Activated naive CD8-positive, alpha-beta T cell treated with anti-CD3 and anti-CD28 coated beads, Interleukin-2, amount 50 U/mL, for 24 hours (primary cell): ENCODE measurements around the gene CYSLTR2.

Source experiments
- ATAC-seq: fragments of 150-1000 bp; cut with Tn5 transposase; one replicate; pipeline ENCODE4 v1.10.0; 2021
- DNase-seq: peaks from one replicate; pipeline ENCODE4 v3.0.0; 2021
- H3K27ac Mint-ChIP-seq: one replicate; pipeline ENCODE4 v1.8.0; 2021; ENCODE audit warnings: mild to moderate bottlenecking, mixed read lengths
- H3K27me3 Mint-ChIP-seq: one replicate; pipeline ENCODE4 v1.8.0; 2021; ENCODE audit warnings: mixed read lengths
- H3K36me3 Mint-ChIP-seq: one replicate; pipeline ENCODE4 v1.8.0; 2021; ENCODE audit warnings: low read depth, mixed read lengths
- H3K4me1 Mint-ChIP-seq: one replicate; pipeline ENCODE4 v1.8.0; 2021; ENCODE audit warnings: mixed read lengths
- H3K4me3 Mint-ChIP-seq: one replicate; pipeline ENCODE4 v1.8.0; 2021; ENCODE audit warnings: mild to moderate bottlenecking, moderate library complexity, mixed read lengths
- H3K9me3 Mint-ChIP-seq: one replicate; pipeline ENCODE4 v1.8.0; 2021; ENCODE audit warnings: mixed read lengths

CYSLTR2 gene

DNA sequence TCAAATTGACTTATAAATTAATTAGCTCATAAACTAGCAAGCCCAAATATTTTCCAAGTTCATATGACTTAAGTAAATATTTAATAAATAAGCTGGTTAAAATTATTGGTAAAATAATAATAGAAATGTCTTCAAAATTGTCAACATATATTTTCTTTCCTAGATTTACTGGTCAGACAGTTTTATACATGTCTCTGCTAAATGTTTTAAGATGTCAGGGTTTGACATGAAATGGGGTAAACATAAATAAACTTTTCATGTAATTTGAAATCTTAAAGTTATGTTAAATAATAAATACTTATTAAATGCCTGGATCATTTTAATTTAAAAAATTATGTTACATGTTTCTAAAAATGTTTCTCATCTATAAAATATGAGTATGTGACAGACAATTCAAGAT is 18.3 kb upstream of the CYSLTR2 start:
- DNase-seq (no peak), ATAC-seq (no peak)
- Mint-ChIP-seq H3K4me3 (no peak overlapping the region), H3K9me3 (peaks cover 16% of the 10 kb centered on the region), H3K36me3 (no peaks in the 10 kb centered on the region), H3K27ac (no peak overlapping the region), H3K27me3 (peaks cover 2% of the 10 kb centered on the region), H3K4me1 (no peaks in the 10 kb centered on the region)

DNA sequence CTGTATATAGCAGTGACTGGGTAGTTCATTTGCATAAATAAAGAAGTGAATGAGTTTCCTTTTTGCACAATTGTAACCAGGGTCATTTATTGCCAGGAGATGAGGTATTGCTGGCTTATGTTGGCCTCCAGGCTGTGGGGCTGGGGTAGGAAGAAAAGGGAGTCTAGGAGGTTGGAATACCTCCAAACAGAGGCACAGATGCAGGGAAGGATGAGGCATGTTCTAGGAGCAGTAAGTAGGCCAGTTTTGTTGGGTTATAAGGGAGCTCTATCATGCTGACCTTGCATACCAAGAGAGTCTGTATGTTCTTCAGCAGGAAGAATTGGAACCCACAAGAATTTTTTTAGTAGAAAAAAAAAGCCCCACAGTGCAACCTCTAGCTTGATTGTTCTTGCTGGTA is 17.2 kb upstream of the CYSLTR2 start:
- H3K9me3 Mint-ChIP-seq, result peaks cover 16% of the 10 kb centered on the region
- H3K4me3 Mint-ChIP-seq, result no peak overlapping the region
- H3K36me3 Mint-ChIP-seq, result no peaks in the 10 kb centered on the region
- DNase-seq, result no peak
- H3K4me1 Mint-ChIP-seq, result no peaks in the 10 kb centered on the region
- H3K27ac Mint-ChIP-seq, result no peak overlapping the region
- H3K27me3 Mint-ChIP-seq, result peaks cover 2% of the 10 kb centered on the region
- ATAC-seq, result no peak

DNA sequence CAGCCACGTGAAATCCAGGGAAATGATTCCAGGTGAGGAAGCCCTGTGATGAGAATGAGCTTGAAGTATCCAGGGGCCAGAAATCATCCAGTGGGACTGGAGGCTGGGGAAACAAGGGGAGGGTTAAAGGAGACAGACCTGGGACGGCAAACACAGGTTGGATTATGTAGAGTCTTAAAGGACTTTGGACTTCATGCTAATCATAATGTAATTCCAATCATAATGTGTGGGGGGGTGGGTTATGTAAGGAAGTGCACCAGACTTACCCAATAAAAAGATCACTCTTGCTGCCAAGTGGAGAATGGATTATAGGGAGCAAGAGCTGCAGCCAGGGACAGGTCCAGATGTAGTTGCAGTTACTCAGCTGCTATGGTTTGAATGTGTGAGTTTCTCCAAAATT is 16.1 kb upstream of the CYSLTR2 start:
- DNase-seq (no peak), ATAC-seq (no peak)
- peaks cover 2% of the 10 kb centered on the region for H3K27me3 Mint-ChIP-seq
- no peak overlapping the region for H3K27ac Mint-ChIP-seq
- no peaks in the 10 kb centered on the region for H3K36me3 Mint-ChIP-seq
- peaks cover 16% of the 10 kb centered on the region for H3K9me3 Mint-ChIP-seq
- no peak overlapping the region for H3K4me3 Mint-ChIP-seq
- H3K4me1 Mint-ChIP-seq, result no peaks in the 10 kb centered on the region

DNA sequence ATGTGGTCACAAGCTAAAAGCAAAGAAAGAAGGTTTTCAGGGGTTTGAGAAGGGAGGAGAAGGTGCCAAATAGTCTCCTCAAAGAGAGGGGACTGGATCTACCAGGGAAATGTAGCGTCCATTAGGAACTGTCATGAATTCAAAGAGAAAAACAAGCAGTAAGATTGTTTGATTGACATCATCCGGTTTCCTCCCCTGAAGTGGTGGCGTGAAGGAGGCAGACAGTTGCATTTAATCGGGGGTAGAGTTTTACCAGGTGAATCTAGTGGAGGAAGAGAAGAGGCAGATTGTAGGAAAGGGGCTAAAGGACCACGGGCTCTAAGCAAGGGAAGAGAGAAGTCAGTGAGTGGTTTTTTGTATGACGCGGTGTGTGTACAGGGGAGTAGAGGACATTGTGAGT is 13.0 kb upstream of the CYSLTR2 start:
- ATAC-seq, result no peak
- H3K4me3 Mint-ChIP-seq, result no peak overlapping the region
- H3K27ac Mint-ChIP-seq, result no peak overlapping the region
- no peaks in the 10 kb centered on the region for H3K36me3 Mint-ChIP-seq
- peaks cover 12% of the 10 kb centered on the region for H3K9me3 Mint-ChIP-seq
- H3K4me1 Mint-ChIP-seq, result no peaks in the 10 kb centered on the region
- no peak for DNase-seq
- peaks cover 2% of the 10 kb centered on the region for H3K27me3 Mint-ChIP-seq

DNA sequence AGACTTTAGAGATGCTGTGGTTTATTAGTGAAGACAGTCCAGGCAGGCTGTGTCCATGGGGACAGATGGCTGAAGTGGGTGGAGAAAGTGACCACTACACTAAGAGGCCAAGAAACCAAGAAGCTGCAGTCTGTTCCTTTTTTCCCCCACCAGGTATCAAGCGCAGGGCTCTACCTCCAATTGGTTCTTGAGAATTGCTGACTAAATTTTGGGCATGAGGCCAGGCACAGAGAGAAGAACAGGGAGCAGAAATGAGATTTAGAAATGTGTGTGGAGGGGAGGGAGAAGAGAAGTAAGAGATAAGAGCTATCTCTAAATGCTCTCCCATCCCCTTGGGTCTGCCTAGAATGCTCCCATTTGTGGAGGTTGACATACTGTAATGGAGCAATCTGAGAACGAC is 12.3 kb upstream of the CYSLTR2 start:
- DNase-seq (no peak), ATAC-seq (no peak)
- H3K4me3 Mint-ChIP-seq, result no peak overlapping the region
- H3K27ac Mint-ChIP-seq, result no peak overlapping the region
- no peaks in the 10 kb centered on the region for H3K36me3 Mint-ChIP-seq
- peaks cover 7% of the 10 kb centered on the region for H3K9me3 Mint-ChIP-seq
- H3K4me1 Mint-ChIP-seq, result no peaks in the 10 kb centered on the region
- peaks cover 2% of the 10 kb centered on the region for H3K27me3 Mint-ChIP-seq

DNA sequence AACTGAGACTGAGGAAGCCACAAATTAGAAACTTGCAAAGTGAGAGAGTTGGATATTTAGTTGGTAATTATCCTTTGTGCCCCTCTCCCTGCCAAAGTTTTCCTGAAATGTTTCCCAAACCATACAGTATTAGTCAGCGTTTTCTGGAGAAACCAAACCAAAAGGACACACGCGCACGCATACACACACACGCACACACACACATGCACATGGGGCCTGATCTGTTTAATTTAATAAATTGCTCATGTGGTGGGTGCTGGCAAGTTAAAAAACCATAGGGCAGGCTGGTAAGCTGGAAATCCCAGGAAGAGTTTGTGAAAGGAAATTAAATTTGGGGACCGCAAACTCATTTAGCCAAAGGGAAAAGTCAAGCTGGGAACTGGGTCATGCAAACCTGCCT is 11.7 kb upstream of the CYSLTR2 start:
- DNase-seq (no peak), ATAC-seq (no peak)
- H3K4me3 Mint-ChIP-seq, result no peak overlapping the region
- H3K27me3 Mint-ChIP-seq, result peaks cover 2% of the 10 kb centered on the region
- H3K4me1 Mint-ChIP-seq, result no peaks in the 10 kb centered on the region
- H3K36me3 Mint-ChIP-seq, result no peaks in the 10 kb centered on the region
- H3K9me3 Mint-ChIP-seq, result peaks cover 6% of the 10 kb centered on the region
- H3K27ac Mint-ChIP-seq, result no peak overlapping the region

DNA sequence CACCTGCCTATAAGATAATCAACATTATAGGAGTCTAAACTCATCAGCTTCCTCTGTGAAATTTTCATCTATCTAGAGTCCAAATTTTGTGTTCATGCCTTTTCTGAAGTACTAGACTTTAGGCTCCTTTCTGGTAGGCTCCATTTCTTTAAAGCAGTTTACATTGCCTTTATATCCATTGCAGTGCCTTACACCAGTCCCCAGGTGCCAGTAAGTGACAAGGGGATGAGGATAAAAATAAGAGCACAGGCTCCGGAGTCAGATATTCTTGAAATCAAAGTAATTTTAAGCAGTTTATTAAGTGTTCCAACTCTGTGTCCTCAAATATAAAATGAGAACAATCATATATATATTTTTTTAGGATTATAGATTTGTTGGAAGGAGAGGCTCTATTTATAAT is 10.6 kb upstream of the CYSLTR2 start:
- Mint-ChIP-seq H3K27me3 (no peaks in the 10 kb centered on the region), H3K4me3 (no peak overlapping the region), H3K4me1 (no peaks in the 10 kb centered on the region), H3K36me3 (no peaks in the 10 kb centered on the region), H3K9me3 (no peaks in the 10 kb centered on the region), H3K27ac (no peak overlapping the region)
- DNase-seq, result no peak
- ATAC-seq, result no peak

DNA sequence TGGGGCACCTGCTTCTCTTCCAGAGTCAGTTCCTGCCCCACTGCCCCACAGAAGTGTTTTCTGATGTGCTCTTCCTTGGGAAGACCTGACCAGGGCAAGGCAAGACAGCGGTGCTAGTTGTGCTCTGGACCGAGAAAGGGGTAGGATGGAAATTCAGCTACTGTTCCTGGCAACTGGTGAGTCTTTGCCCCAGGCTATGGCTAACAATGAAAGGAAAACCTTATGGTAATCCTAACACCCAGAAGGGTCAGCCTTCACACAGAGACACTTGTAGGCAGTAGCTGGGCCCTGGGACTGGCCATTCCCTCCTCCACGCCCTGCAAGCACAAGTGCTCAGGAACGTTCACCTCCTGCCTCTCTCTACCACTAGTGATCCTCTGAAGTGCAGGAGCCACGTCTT is 9.6 kb upstream of the CYSLTR2 start:
- Mint-ChIP-seq H3K27ac (no peak overlapping the region), H3K4me1 (no peaks in the 10 kb centered on the region), H3K36me3 (no peaks in the 10 kb centered on the region), H3K27me3 (no peaks in the 10 kb centered on the region), H3K9me3 (no peaks in the 10 kb centered on the region), H3K4me3 (no peak overlapping the region)
- no peak for ATAC-seq
- no peak for DNase-seq

DNA sequence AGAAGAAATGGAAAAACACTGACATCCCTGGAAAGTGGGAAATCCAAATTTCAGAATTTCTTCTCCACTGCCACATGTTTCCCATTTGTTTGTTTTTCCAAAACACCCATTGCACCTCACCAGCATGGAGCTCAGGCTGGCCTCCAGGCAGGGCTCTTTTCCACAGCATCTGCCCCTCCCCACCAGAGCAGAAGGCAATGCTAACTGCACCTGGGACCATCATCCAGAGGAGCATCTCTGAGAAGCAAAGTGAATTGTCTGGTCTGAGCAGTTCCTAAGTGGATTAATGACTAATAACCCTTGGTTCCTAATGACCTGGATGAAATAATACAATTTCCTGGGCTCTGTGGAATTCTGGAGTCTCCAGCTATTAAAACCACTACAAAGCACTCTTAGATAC is 8.8 kb upstream of the CYSLTR2 start:
- no peaks in the 10 kb centered on the region for H3K36me3 Mint-ChIP-seq
- H3K27me3 Mint-ChIP-seq, result no peaks in the 10 kb centered on the region
- ATAC-seq (no peak), DNase-seq (no peak)
- H3K27ac Mint-ChIP-seq, result no peak overlapping the region
- no peak overlapping the region for H3K4me3 Mint-ChIP-seq
- no peaks in the 10 kb centered on the region for H3K4me1 Mint-ChIP-seq
- no peaks in the 10 kb centered on the region for H3K9me3 Mint-ChIP-seq

DNA sequence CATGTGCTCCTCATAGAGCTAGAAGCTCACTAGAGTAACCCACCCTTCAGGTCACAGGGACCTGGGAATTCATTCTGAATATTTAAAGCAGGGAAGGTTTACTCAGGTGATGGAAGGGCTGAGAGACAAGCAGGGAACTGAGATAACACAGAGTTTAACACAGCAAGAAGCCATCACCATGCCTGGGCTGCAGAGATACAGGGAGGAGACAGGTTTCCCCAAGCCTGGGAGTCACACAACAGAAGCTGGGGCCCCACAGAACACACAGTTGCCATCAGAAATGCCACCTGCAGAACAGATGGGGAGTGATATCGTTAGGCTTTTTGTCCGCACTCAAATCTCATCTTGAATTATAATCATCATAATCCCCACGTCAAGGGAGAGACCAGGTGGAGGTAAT is 7.9 kb upstream of the CYSLTR2 start:
- no peak for ATAC-seq
- DNase-seq, result no peak
- H3K9me3 Mint-ChIP-seq, result no peaks in the 10 kb centered on the region
- no peaks in the 10 kb centered on the region for H3K36me3 Mint-ChIP-seq
- no peaks in the 10 kb centered on the region for H3K27me3 Mint-ChIP-seq
- peaks cover 2% of the 10 kb centered on the region for H3K4me1 Mint-ChIP-seq
- H3K4me3 Mint-ChIP-seq, result no peak overlapping the region
- no peak overlapping the region for H3K27ac Mint-ChIP-seq

DNA sequence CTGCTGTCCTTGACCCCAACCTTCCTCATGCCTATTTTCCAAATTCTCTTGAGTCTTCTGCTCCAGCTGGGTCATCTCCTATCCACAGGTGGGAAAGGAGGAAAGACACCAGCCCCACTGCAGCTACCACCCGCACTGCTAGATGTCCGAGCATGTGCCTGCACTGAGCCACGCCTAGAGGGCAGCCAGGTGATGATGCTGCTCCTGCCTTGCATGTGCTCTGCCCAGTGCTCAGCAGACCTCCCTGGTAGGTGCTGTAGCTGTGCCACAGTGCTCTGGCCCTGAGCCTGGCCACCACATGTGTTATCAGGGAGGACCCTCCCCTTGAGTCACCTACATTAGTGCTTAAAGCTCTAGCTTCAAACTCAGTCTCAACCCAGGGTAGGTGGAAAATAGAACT is 6.9 kb upstream of the CYSLTR2 start:
- DNase-seq (no peak), ATAC-seq (no peak)
- no peaks in the 10 kb centered on the region for H3K36me3 Mint-ChIP-seq
- peaks cover 2% of the 10 kb centered on the region for H3K4me1 Mint-ChIP-seq
- no peaks in the 10 kb centered on the region for H3K27me3 Mint-ChIP-seq
- no peaks in the 10 kb centered on the region for H3K9me3 Mint-ChIP-seq
- no peak overlapping the region for H3K27ac Mint-ChIP-seq
- H3K4me3 Mint-ChIP-seq, result no peak overlapping the region

DNA sequence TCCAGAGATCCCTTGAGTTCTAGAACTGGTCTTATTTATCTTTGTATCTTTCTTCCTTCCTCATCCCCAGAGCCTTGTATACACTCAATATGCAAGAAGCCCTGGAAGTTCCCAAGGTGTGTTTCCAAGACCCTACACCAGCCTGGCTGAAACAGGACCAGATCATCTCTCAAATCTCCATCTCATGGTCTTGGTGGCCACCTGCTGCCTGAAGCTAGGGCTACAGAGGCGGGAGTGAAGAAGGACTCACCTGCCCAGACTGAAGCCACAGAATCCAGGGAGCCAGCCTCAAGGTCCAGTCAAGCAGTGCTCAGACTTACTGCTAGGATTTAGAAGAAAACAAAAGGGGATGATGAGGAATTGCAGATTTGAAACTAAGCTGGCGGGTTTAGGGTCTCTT is 6.1 kb upstream of the CYSLTR2 start:
- H3K36me3 Mint-ChIP-seq, result no peaks in the 10 kb centered on the region
- H3K27me3 Mint-ChIP-seq, result no peaks in the 10 kb centered on the region
- ATAC-seq (no peak), DNase-seq (no peak)
- no peaks in the 10 kb centered on the region for H3K9me3 Mint-ChIP-seq
- no peak overlapping the region for H3K27ac Mint-ChIP-seq
- no peak overlapping the region for H3K4me3 Mint-ChIP-seq
- H3K4me1 Mint-ChIP-seq, result peaks cover 3% of the 10 kb centered on the region

DNA sequence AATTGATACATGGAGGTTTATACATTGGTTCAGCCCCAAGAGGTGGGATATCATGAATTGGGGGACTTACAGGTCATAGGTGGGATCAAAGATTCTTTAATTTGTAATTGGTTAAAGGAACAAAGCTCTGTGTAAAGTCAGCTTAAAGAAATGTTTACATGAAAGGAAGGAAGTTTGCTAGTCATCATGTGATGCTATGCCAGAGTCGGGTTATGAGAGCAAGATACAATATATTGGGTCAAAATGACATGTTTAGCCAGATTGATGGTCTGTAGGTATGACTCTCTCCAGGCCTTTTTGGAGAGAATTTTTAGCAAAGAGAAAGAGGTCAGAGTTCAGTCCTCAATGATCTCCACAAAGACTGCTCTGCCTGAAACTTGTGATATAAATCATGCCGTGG is 5.3 kb upstream of the CYSLTR2 start:
- H3K4me3 Mint-ChIP-seq, result no peak overlapping the region
- H3K9me3 Mint-ChIP-seq, result no peaks in the 10 kb centered on the region
- ATAC-seq, result no peak
- no peaks in the 10 kb centered on the region for H3K36me3 Mint-ChIP-seq
- H3K4me1 Mint-ChIP-seq, result peaks cover 11% of the 10 kb centered on the region
- H3K27me3 Mint-ChIP-seq, result no peaks in the 10 kb centered on the region
- no peak for DNase-seq
- H3K27ac Mint-ChIP-seq, result no peak overlapping the region

DNA sequence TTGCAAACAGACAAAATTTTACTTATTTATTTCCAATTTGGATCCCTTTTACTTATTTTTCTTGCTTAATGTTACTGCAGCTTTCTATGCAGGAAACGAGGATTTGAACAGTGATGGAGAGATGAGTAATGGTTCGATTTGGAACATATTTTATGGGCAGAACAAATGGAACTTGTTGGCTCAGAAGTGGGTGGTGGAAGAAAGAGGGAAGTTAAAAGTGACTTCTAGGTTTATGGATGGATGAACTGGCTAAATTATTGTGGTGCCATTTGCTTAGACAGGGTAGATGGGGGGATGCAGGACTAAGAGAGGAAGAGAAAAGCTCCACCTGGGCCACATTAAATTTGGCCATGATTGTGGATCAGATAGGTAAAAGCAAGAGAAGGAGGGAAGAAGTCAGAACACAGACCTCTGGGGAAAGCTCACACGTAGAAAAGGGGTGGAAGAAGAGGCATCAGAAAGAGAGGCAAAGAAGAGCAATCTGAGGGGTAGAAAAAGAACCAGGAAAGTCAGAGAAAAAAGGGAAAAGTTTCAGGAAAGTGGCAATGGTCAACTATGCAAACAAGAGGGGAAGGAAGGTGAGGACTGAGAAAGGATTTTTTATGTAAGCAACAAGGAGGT is 768 bp upstream of the CYSLTR2 start:
- Mint-ChIP-seq H3K9me3 (no peaks in the 10 kb centered on the region), H3K27ac (peak overlapping the region; percentile 78), H3K27me3 (no peaks in the 10 kb centered on the region), H3K4me3 (peak overlapping the region; percentile 80), H3K4me1 (peaks cover 37% of the 10 kb centered on the region), H3K36me3 (no peaks in the 10 kb centered on the region)
- ATAC-seq, result no peak
- DNase-seq, result no peak

DNA sequence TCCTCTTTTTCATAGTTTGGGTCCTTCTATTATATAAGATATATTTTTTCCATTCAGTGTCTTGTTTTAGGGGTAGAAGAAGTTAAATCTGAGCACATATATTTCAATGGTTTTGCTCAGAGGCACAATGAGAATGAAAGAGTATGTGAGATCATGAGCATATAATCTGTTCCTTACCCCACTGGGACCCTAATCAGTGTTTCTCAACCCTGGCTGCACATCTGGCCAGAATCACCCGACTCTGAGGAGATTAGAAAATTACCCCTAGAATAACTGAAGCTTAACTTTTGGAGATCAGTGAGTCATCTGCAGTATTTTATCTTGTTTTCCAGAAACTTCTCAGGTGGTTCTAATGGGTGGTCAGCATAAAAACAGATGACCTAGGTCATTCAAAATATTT is 782 bp downstream of the CYSLTR2 start:
- H3K4me1 Mint-ChIP-seq, result peaks cover 41% of the 10 kb centered on the region
- H3K36me3 Mint-ChIP-seq, result no peaks in the 10 kb centered on the region
- peak overlapping the region; percentile 80 for H3K4me3 Mint-ChIP-seq
- no peaks in the 10 kb centered on the region for H3K9me3 Mint-ChIP-seq
- ATAC-seq (no peak), DNase-seq (no peak)
- H3K27me3 Mint-ChIP-seq, result no peaks in the 10 kb centered on the region
- no peak overlapping the region for H3K27ac Mint-ChIP-seq

DNA sequence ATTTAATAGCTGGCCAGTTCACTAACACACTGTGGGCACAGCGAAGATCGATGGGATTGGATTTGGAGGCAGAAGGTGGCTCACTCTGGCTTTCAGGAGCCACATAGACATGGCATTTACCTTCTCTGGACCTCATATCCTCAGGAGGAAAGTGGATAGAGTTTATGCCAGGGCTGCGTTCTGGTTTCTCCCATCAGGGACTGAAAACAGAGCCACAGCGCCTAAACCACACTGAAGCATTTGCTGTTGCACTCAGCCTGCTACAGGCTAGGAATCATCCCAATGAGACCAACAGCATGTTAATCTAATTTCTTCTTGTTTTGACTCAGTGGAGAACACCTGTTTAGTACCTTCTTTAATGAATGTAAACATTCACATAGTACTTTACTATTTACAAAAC is 1.6 kb downstream of the CYSLTR2 start:
- Mint-ChIP-seq H3K36me3 (no peaks in the 10 kb centered on the region), H3K27me3 (no peaks in the 10 kb centered on the region), H3K9me3 (no peaks in the 10 kb centered on the region), H3K4me1 (peaks cover 47% of the 10 kb centered on the region), H3K4me3 (no peak overlapping the region), H3K27ac (peak overlapping the region; percentile 10)
- DNase-seq, result no peak
- ATAC-seq, result no peak
